ENCODE measurements around the gene MLLT1. TPM values are rescaled to one million over a fixed set of nuclear protein-coding genes. Genes with fewer than 3 reads are reported as not detected.

MLLT1 gene
- total RNA-seq, 1 donor = 15.9 TPM

GRCh38 chr19:6211632-6212402, 68.0 kb downstream of the MLLT1 start:
- no peak overlapping the region for H2AFZ ChIP-seq (ENCODE audit: low read length)
- peaks cover 2% of the 10 kb centered on the region for H4K20me1 ChIP-seq (ENCODE audit: insufficient read depth, low read length)
- H3K4me2 ChIP-seq (ENCODE audit: insufficient read depth, low read length) = no peak overlapping the region
- no peak overlapping the region for H3K4me3 ChIP-seq (ENCODE audit: insufficient read depth, low read length)
- H3K9me3 ChIP-seq (ENCODE audit: low read depth, low read length) = no peaks in the 10 kb centered on the region
- H3K36me3 ChIP-seq (ENCODE audit: insufficient read depth, low read length) = peaks cover 3% of the 10 kb centered on the region
- TF ChIP-seq, protein P1, sequence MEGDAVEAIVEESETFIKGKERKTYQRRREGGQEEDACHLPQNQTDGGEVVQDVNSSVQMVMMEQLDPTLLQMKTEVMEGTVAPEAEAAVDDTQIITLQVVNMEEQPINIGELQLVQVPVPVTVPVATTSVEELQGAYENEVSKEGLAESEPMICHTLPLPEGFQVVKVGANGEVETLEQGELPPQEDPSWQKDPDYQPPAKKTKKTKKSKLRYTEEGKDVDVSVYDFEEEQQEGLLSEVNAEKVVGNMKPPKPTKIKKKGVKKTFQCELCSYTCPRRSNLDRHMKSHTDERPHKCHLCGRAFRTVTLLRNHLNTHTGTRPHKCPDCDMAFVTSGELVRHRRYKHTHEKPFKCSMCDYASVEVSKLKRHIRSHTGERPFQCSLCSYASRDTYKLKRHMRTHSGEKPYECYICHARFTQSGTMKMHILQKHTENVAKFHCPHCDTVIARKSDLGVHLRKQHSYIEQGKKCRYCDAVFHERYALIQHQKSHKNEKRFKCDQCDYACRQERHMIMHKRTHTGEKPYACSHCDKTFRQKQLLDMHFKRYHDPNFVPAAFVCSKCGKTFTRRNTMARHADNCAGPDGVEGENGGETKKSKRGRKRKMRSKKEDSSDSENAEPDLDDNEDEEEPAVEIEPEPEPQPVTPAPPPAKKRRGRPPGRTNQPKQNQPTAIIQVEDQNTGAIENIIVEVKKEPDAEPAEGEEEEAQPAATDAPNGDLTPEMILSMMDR (IDR thresholded peaks at IDR 0.05; ENCODE audit: extremely low read depth, low read depth, low read length) = no peak
- H3K79me2 ChIP-seq (ENCODE audit: insufficient read depth, low read length) = no peaks in the 10 kb centered on the region
- DNase-seq (ENCODE audit: insufficient read length, low spot score, missing footprints) = peak; percentile 71
- no peak overlapping the region for H3K27ac ChIP-seq (ENCODE audit: low read depth, low read length)
- no peaks in the 10 kb centered on the region for H3K4me1 ChIP-seq (ENCODE audit: insufficient read depth, low read length)
- H3K27me3 ChIP-seq (ENCODE audit: insufficient read depth, low read length) = no peaks in the 10 kb centered on the region

- H3K27ac ChIP-seq (ENCODE audit: low read depth, low read length) = no peak overlapping the region
- H3K79me2 ChIP-seq (ENCODE audit: insufficient read depth, low read length) = no peaks in the 10 kb centered on the region
- no peaks in the 10 kb centered on the region for H3K27me3 ChIP-seq (ENCODE audit: insufficient read depth, low read length)
- peaks cover 2% of the 10 kb centered on the region for H4K20me1 ChIP-seq (ENCODE audit: insufficient read depth, low read length)
- no peak overlapping the region for H2AFZ ChIP-seq (ENCODE audit: low read length)
- peak; percentile 77 for DNase-seq (ENCODE audit: insufficient read length, low spot score, missing footprints)
- no peak overlapping the region for H3K4me2 ChIP-seq (ENCODE audit: insufficient read depth, low read length)
- peaks cover 3% of the 10 kb centered on the region for H3K36me3 ChIP-seq (ENCODE audit: insufficient read depth, low read length)
- H3K4me1 ChIP-seq (ENCODE audit: insufficient read depth, low read length) = no peaks in the 10 kb centered on the region
- TF ChIP-seq, protein P1 (IDR thresholded peaks at IDR 0.05; ENCODE audit: extremely low read depth, low read depth, low read length) = no peak
- no peak overlapping the region for H3K4me3 ChIP-seq (ENCODE audit: insufficient read depth, low read length)
- H3K9me3 ChIP-seq (ENCODE audit: low read depth, low read length) = no peaks in the 10 kb centered on the region
Observed at GRCh38 chr19:6210721-6211600, 68.8 kb downstream of the MLLT1 start.

- H3K4me3 ChIP-seq (ENCODE audit: insufficient read depth, low read length) = no peak overlapping the region
- TF ChIP-seq, protein P1 (IDR thresholded peaks at IDR 0.05; ENCODE audit: extremely low read depth, low read depth, low read length) = no peak
- peaks cover 3% of the 10 kb centered on the region for H3K36me3 ChIP-seq (ENCODE audit: insufficient read depth, low read length)
- no peaks in the 10 kb centered on the region for H3K27me3 ChIP-seq (ENCODE audit: insufficient read depth, low read length)
- H3K79me2 ChIP-seq (ENCODE audit: insufficient read depth, low read length) = no peaks in the 10 kb centered on the region
- DNase-seq (ENCODE audit: insufficient read length, low spot score, missing footprints) = no peak
- H4K20me1 ChIP-seq (ENCODE audit: insufficient read depth, low read length) = peaks cover 2% of the 10 kb centered on the region
- H2AFZ ChIP-seq (ENCODE audit: low read length) = no peak overlapping the region
- H3K9me3 ChIP-seq (ENCODE audit: low read depth, low read length) = no peaks in the 10 kb centered on the region
- no peak overlapping the region for H3K4me2 ChIP-seq (ENCODE audit: insufficient read depth, low read length)
- H3K4me1 ChIP-seq (ENCODE audit: insufficient read depth, low read length) = no peaks in the 10 kb centered on the region
- no peak overlapping the region for H3K27ac ChIP-seq (ENCODE audit: low read depth, low read length)
Observed at GRCh38 chr19:6210091-6210490, 69.7 kb downstream of the MLLT1 start.

- TF ChIP-seq, protein P1 (IDR thresholded peaks at IDR 0.05; ENCODE audit: extremely low read depth, low read depth, low read length) = no peak
- Histone ChIP-seq H3K27me3 (ENCODE audit: insufficient read depth, low read length) (no peaks in the 10 kb centered on the region), H2AFZ (ENCODE audit: low read length) (no peak overlapping the region), H3K4me2 (ENCODE audit: insufficient read depth, low read length) (no peak overlapping the region), H3K36me3 (ENCODE audit: insufficient read depth, low read length) (peaks cover 3% of the 10 kb centered on the region), H3K4me1 (ENCODE audit: insufficient read depth, low read length) (no peaks in the 10 kb centered on the region), H3K79me2 (ENCODE audit: insufficient read depth, low read length) (no peaks in the 10 kb centered on the region), H3K9me3 (ENCODE audit: low read depth, low read length) (no peaks in the 10 kb centered on the region), H3K27ac (ENCODE audit: low read depth, low read length) (no peak overlapping the region), H3K4me3 (ENCODE audit: insufficient read depth, low read length) (no peak overlapping the region), H4K20me1 (ENCODE audit: insufficient read depth, low read length) (peaks cover 2% of the 10 kb centered on the region)
- no peak for DNase-seq (ENCODE audit: insufficient read length, low spot score, missing footprints)
Observed at GRCh38 chr19:6209680-6210079, 70.1 kb downstream of the MLLT1 start.

Data from osteoblast (primary cell).